Activated naive CD4-positive, alpha-beta T cell treated with anti-CD3 and anti-CD28 coated beads, Interleukin-2, amount 50 U/mL, for 72 hours (primary cell): ENCODE results near the gene TRAK1. TPM values are rescaled to one million over a fixed set of nuclear protein-coding genes. Genes with fewer than 3 reads are reported as not detected.
A peak's percentile ranks its signal among the peaks of the same experiment; 100 is the strongest.

ENCODE experiments used
- ATAC-seq, 2 donors: fragments of 150-1000 bp; cut with Tn5 transposase; 2 replicates each; pipeline ENCODE4 v1.10.0; 2021; ENCODE audit warnings: mild to moderate bottlenecking in 2 of 2, moderate library complexity in 2 of 2
- DNase-seq, 2 donors: peaks; one replicate each; pipeline ENCODE4 v3.0.0; 2021 to 2022; ENCODE audit warnings: low spot score in 2 of 2
- H3K27ac Mint-ChIP-seq, 2 donors: one replicate each; pipeline ENCODE4 v1.8.0; 2022; ENCODE audit warnings: mild to moderate bottlenecking in 2 of 2, mixed read lengths in 2 of 2
- H3K36me3 Mint-ChIP-seq, 2 donors: one replicate each; pipeline ENCODE4 v1.8.0; 2022; ENCODE audit warnings: mixed read lengths in 2 of 2
- H3K9me3 Mint-ChIP-seq, 2 donors: one replicate each; pipeline ENCODE4 v1.8.0; 2022; ENCODE audit warnings: mixed read lengths in 2 of 2
- total RNA-seq, 2 donors: library from RNA; stranded (reverse); gene quantifications; one replicate each; pipeline ENCODE4 v1.2.3, GENCODE V29; 2022

TRAK1 gene
- total RNA-seq, 2 donors from 2014 or later, result 19.1 to 33.1 TPM

- Mint-ChIP-seq H3K27ac (no peak overlapping the region), H3K36me3 (peaks cover 6 to 7% of the 10 kb centered on the region in 2 donors), H3K9me3 (no peaks in the 10 kb centered on the region)
- DNase-seq (no peak), ATAC-seq (no peak)
These were observed 15.5 kb downstream of the TRAK1 start for GRCh38 chr3:42106646-42107045.

GRCh38 chr3:42110631-42111030 is 19.5 kb downstream of the TRAK1 start:
- Mint-ChIP-seq H3K27ac (peak overlapping the region in 1 of 2 donors; percentile 77), H3K36me3 (no peaks in the 10 kb centered on the region), H3K9me3 (no peaks in the 10 kb centered on the region)
- ATAC-seq (no peak), DNase-seq (no peak)

GRCh38 chr3:42114130-42114725 is 23.1 kb downstream of the TRAK1 start:
- DNase-seq, result no peak
- Mint-ChIP-seq H3K27ac (no peak overlapping the region), H3K36me3 (no peaks in the 10 kb centered on the region), H3K9me3 (no peaks in the 10 kb centered on the region)
- ATAC-seq, result no peak

GRCh38 chr3:42115215-42115614 is 24.1 kb downstream of the TRAK1 start:
- H3K36me3 Mint-ChIP-seq, result no peaks in the 10 kb centered on the region

GRCh38 chr3:42115946-42116345 is 24.8 kb downstream of the TRAK1 start:
- Mint-ChIP-seq H3K27ac (no peak overlapping the region), H3K36me3 (no peaks in the 10 kb centered on the region), H3K9me3 (no peaks in the 10 kb centered on the region)
- DNase-seq, result no peak
- ATAC-seq, result no peak

More at GRCh38 chr3:42115215-42115614, 24.1 kb downstream of the TRAK1 start:
- Mint-ChIP-seq H3K9me3 (no peaks in the 10 kb centered on the region), H3K27ac (no peak overlapping the region)
- ATAC-seq (no peak), DNase-seq (no peak)

GRCh38 chr3:42116466-42116865 is 25.3 kb downstream of the TRAK1 start:
- H3K9me3 Mint-ChIP-seq, result no peaks in the 10 kb centered on the region
- DNase-seq (no peak), ATAC-seq (no peak)
- no peak overlapping the region for H3K27ac Mint-ChIP-seq
- H3K36me3 Mint-ChIP-seq, result no peaks in the 10 kb centered on the region

GRCh38 chr3:42117175-42118008 is 26.2 kb downstream of the TRAK1 start:
- ATAC-seq (no peak), DNase-seq (no peak)
- Mint-ChIP-seq H3K9me3 (no peaks in the 10 kb centered on the region), H3K27ac (peak overlapping the region in 1 of 2 donors; percentile 38), H3K36me3 (no peaks in the 10 kb centered on the region)

GRCh38 chr3:42118762-42119361 is 27.7 kb downstream of the TRAK1 start:
- H3K9me3 Mint-ChIP-seq, result no peaks in the 10 kb centered on the region
- H3K27ac Mint-ChIP-seq, result peak overlapping the region; percentile 18 to 27
- DNase-seq, result no peak
- H3K36me3 Mint-ChIP-seq, result no peaks in the 10 kb centered on the region
- peak; percentile 59 to 68 for ATAC-seq

GRCh38 chr3:42119561-42120355 is 28.6 kb downstream of the TRAK1 start:
- peak overlapping the region in 1 of 2 donors; percentile 73 for H3K27ac Mint-ChIP-seq
- no peak for DNase-seq
- no peaks in the 10 kb centered on the region for H3K36me3 Mint-ChIP-seq
- no peaks in the 10 kb centered on the region for H3K9me3 Mint-ChIP-seq
- no peak for ATAC-seq

- ATAC-seq, result no peak
- no peaks in the 10 kb centered on the region for H3K9me3 Mint-ChIP-seq
- H3K27ac Mint-ChIP-seq, result peak overlapping the region in 1 of 2 donors; percentile 7
- no peak for DNase-seq
- no peaks in the 10 kb centered on the region for H3K36me3 Mint-ChIP-seq
These were observed 29.7 kb downstream of the TRAK1 start for GRCh38 chr3:42120866-42121265.

GRCh38 chr3:42122261-42123011 is 31.3 kb downstream of the TRAK1 start:
- no peak for DNase-seq
- Mint-ChIP-seq H3K36me3 (no peaks in the 10 kb centered on the region), H3K27ac (no peak overlapping the region), H3K9me3 (no peaks in the 10 kb centered on the region)
- no peak for ATAC-seq

- H3K9me3 Mint-ChIP-seq, result no peaks in the 10 kb centered on the region
- no peaks in the 10 kb centered on the region for H3K36me3 Mint-ChIP-seq
- H3K27ac Mint-ChIP-seq, result peak overlapping the region in 1 of 2 donors; percentile 82
- DNase-seq, result no peak
- peak in 1 of 2 donors; percentile 30 for ATAC-seq
These were observed 31.9 kb downstream of the TRAK1 start for GRCh38 chr3:42123012-42123581.

GRCh38 chr3:42123824-42124658 is 32.9 kb downstream of the TRAK1 start:
- Mint-ChIP-seq H3K27ac (peak overlapping the region in 1 of 2 donors; percentile 12), H3K9me3 (no peaks in the 10 kb centered on the region)
- no peak for DNase-seq

GRCh38 chr3:42127226-42127625 is 36.1 kb downstream of the TRAK1 start:
- no peak for ATAC-seq
- no peak for DNase-seq
- Mint-ChIP-seq H3K27ac (no peak overlapping the region), H3K9me3 (no peaks in the 10 kb centered on the region), H3K36me3 (no peaks in the 10 kb centered on the region)

More at GRCh38 chr3:42123824-42124658, 32.9 kb downstream of the TRAK1 start:
- no peak for ATAC-seq
- H3K36me3 Mint-ChIP-seq, result no peaks in the 10 kb centered on the region

- no peak for ATAC-seq
- DNase-seq, result no peak
- Mint-ChIP-seq H3K27ac (no peak overlapping the region), H3K36me3 (no peaks in the 10 kb centered on the region), H3K9me3 (no peaks in the 10 kb centered on the region)
These were observed 37.4 kb downstream of the TRAK1 start for GRCh38 chr3:42128526-42128925.
